GM19099 (cell line): ENCODE results near the gene DMAC2.

Experiments
- POLR2A ChIP-seq: IDR thresholded peaks from 3 replicates; pipeline ENCODE4 v1.6.1; 2011; ENCODE audit warnings: low read depth; ENCODE audit not compliant: insufficient read length; ENCODE audit errors: extremely low read depth

DMAC2 gene

DNA sequence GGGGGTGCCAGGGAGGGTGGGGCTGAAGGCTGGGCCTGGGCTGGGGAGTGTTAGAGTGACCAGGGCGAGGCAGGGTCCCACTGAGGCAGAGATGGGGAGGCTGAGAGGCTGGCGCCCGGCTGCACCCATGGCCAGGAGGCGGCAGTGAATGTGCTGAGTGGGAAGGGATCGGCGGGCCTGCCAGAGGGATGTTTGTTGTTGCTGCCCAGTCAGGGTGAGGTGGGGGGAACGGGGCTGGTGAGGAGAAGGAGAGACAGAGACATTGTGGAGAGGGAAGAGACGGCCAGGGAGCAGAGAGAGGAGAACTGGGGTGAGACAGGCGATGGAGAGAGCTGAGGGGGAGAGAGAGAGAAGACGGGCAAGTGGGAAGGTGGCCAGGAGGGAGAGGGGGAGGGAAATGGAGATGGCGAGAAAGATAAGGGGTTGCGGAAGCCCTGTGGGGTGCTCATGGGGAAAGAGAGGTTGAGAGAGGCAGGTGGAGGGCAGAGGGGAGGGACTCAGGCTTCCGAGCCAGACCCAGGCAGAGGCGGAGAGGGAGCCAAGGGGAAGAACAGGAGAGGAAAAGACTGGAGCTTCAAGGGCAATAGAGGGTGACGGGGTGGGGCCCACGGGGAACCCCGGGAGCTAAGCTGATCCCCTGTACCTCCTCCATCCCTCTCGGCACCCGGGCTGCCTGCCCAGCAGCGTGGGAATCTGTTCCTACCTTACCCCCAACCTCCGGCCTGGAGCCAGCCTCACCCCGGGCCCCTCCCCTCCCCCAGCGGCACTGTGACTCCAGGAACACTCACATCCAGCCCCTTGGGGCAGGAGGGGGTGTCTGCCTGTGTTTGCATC, 11.8 kb downstream of the DMAC2 start:
- no peak for TF ChIP-seq POLR2A

DNA sequence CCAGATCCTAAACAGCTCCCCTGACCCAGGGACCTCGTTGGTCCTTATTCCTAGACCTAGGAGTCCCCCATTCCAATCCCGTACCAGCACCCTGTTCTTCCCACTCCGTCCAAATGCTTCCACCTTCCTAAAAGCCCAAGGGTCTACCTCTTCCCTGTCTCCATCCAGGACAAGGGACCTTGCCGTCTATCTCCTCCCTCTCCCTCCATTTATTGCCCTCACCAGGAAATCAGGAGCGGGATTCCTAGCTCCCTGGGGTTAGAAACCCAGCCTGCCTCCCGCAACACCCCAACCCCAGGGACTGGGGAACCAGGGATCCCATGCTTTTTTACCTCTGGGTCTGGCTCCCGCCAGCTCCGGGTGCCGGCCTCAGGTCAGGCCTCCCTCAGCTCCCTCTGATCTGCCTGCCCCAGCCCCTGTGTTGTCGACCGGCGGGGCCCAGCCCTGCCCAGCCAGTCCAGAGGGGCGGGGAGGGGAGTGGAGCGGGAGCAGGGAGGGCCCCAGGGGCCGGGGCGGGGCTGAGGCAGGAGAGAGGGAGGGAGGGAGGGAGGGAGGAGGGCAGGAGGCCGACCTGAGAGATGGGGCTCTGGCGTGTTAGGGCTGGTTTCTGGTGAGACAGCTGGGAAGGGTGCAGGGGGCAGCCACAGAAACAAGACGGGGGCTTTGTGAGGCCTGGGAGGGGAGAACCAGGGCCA, 12.6 kb downstream of the DMAC2 start, which contains the start of gene B3GNT8:
Gene B3GNT8 (minus strand): TSS at position 423 of the 695 bp plus-strand sequence. CDS start 596 bp downstream, outside the sequence.
- TF ChIP-seq POLR2A: no peak

GRCh38 chr19:41426116-41426841, 13.4 kb downstream of the DMAC2 start:
- TF ChIP-seq POLR2A: no peak

- no peak for TF ChIP-seq POLR2A
Measured at GRCh38 chr19:41425174-41426115, 14.3 kb downstream of the DMAC2 start.

- TF ChIP-seq POLR2A: no peak
Measured at GRCh38 chr19:41424335-41425173, 15.2 kb downstream of the DMAC2 start.

DNA sequence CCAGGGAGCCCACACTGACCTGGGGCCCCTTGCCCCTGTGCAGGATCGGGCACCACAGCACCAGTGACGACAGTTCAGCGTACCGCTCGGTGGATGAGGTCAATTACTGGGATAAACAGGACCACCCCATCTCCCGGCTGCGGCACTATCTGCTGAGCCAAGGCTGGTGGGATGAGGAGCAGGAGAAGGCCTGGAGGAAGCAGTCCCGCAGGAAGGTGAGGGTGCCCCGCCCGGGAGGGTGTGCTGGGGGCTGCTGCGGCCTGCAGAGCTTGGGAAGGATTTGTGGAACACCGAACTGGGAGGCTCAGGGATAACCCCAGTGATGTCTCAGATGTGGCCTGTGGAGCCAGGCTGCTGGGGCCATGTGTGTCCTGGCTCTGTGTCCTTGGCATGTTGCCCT, 16.8 kb downstream of the DMAC2 start:
- TF ChIP-seq POLR2A: no peak

DNA sequence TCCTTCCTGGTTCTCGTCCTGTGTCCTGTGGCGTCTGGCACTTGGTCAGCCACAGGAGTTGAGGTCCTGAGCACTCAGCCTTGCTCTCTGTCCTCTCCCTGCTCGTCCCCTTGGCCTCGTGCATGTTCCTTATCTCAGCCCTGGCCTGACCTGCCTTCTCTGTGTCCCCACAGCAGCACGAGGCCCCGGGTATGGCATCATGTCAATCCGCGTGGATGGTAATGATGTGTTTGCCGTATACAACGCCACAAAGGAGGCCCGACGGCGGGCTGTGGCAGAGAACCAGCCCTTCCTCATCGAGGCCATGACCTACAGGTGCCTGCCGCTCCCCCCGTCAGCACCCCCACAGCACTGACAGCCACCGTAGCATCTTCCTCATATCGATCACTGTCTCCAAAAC, 17.3 kb downstream of the DMAC2 start:
- TF ChIP-seq POLR2A: no peak

DNA sequence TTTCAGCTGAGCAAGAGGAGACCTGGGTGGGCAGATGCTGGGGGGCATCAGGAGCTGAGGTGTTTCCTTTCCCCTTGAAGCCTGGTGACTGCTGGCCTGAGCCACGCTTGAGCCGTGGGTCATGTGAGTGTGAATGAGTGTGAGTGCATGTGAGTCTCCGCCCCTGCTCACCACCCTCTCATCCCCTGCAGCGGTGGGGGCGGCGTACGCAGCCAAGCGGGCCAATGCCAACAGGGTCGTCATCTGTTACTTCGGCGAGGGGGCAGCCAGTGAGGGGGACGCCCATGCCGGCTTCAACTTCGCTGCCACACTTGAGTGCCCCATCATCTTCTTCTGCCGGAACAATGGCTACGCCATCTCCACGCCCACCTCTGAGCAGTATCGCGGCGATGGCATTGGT, 17.7 kb downstream of the DMAC2 start:
- TF ChIP-seq POLR2A: no peak

- TF ChIP-seq POLR2A: no peak
Measured at GRCh38 chr19:41421314-41421713, 18.4 kb downstream of the DMAC2 start.

DNA sequence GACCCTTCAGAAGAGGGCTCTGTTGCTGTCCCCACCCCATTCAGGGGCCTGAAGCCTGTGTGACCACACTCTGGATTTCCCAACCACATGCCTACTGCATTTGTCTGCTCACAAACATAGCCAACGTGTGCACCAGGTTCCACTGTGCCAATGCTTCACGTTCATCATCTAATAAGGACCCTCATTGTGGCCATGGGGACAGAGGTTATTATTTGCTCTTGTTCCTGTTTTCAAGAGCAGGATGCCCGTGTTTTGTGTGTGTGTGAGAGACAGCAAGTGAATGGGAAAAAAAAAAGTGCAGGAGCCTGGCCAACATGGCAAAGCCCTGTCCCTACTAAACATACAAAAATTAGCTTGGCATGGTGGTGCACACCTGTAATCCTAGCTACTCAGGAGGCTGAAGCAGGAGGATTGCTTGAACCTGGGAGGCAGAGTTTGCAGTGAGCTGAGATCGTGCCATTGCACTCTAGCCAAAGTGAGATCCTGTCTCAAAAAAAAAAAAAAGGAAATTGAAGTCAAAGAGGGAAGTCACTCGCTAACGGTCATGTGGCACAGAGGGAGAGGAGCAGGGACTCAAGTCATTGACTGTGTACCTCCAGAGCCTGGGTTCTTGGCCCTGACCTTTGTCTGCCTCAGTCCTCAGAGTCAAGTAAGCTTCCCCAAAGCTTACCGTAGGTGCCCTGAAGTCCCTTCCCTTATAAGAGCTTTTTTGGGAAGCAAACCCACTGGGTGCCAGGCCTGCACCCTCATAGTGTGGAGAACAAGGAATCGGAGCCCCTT, 19.4 kb downstream of the DMAC2 start:
- no peak for TF ChIP-seq POLR2A

DNA sequence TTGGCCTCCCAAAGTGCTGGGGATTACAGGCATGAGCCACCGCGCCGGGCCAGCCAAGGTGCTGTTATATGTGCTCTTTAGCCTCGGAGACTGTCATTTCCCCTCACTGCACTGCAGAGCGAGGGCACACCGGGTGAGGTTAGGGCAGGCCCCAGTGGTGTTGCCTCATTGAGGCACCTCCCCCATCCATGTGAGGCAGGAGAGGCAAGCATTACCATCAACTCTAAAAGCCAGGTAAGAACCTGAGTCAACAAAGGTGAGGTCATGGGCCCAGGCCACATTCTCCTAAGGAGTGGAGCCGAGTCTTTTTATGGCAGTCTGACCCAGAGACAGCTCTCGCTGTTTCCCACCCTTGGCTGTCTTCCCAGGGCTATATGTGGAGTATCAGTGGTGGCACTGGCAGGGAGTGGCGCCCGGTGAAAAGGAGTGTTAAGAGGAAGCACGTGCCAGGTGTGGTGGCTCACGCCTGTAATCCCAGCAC, 23.5 kb downstream of the DMAC2 start:
- no peak for TF ChIP-seq POLR2A

GRCh38 chr19:41415154-41415571, 24.5 kb downstream of the DMAC2 start:
- TF ChIP-seq POLR2A: no peak

DNA sequence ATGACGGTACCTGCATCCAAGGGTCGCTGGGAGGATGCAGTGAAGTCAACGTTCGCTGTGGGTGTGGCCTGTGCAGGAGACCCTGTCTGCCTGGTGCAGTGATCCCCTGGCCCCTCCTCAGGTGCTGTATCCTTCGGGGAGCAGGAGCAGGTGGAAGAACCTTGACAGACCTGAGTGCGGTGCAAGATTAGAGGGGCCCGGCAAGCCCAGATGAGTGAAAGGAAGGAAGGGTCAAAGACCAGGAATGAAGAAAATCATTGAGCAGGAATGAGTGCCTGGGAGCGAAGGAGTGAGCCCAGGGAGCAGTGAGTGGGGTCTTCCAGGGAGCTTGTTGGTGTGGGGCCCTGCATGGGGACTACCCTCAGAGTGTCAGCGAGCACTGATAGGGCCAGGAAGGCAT, 25.3 kb downstream of the DMAC2 start:
- no peak for TF ChIP-seq POLR2A
